Measurements from ENCODE around the gene CPNE8.

DNA sequence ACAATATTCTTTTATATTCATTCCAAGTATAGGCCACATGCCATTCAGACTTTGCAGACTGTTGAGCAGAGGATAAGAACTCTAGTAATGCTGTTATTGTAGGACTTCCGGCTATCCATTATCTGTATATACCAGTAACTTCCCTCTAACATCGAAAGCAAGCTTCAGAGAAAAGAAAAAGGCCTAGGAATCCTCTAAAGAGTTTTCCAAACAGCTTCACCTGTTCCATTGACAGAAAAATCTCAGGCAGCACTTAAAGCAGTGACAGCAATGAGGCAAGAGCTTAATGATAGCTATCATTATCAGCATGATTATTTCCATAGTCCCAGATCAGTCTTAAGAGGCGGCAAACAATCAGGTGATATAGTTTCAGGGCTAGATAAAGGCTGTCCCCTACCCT lies 1.8 kb downstream of the CPNE8 start:
- TF ChIP-seq GATA3 (IDR thresholded peaks at IDR 0.05; ENCODE audit: low read depth, low read length) (no peak), GATA2 (IDR thresholded peaks at IDR 0.05; ENCODE audit: low read depth, low read length) (no peak)
